GM21528 (cell line): ENCODE measurements around the gene PCBD1.

Source experiments
- ATAC-seq: cut with Tn5 transposase; IDR thresholded peaks from one replicate; pipeline ENCODE4 v1.9.1; 2021; ENCODE audit warnings: mild to moderate bottlenecking, moderate library complexity; ENCODE audit not compliant: unreplicated experiment, low FRiP score

Gene PCBD1

DNA sequence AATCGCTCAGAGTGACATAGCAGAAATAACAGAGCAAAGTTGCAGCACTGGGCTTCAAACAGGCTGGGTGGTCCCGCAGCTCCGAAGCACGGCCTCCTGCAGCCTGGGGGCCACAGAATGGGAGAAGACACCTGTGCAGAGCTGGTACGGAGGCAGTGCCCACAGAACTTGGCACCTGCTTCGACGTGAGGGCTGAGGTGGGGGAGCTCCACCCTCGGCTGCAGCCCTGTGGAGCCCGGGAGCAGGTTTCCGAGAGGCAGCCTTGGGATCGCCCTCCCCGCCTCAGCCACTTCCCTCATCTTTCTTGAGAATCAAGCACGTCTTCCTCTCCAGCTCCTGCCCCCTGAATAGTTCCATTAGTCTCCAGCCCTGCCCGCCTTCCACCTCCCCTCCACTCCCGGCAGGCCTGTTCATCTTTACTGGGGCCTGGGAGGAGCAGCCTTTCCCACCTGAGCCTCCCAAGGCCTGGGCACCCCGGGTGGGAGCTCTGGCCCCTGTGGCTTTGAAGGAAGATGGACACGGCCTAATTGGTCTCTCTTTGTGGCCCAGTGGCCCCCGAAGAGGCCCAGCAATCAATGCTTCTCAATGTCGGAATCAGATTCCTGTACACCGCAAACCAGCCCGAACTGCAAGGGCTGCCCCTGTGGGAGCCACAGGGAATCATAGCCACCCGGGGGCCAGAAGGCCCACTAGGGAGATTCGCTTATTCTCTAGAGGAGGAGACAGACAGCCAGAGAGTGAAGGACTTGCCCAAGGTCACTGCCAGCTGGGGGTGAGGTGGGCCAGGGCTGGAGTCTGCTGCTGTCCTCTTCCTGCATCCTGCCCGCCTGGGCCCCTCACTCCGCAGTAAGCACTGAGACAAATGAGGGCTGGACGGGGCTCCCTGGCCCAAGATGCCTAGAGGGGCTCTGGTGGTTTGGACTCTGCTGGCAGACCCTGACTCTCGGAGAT, 17.0 kb upstream of the PCBD1 start:
- no peak for ATAC-seq

GRCh38 chr10:70903262-70903921, 15.0 kb upstream of the PCBD1 start:
- ATAC-seq: no peak

GRCh38 chr10:70902661-70903261, 14.4 kb upstream of the PCBD1 start:
- no peak for ATAC-seq

DNA sequence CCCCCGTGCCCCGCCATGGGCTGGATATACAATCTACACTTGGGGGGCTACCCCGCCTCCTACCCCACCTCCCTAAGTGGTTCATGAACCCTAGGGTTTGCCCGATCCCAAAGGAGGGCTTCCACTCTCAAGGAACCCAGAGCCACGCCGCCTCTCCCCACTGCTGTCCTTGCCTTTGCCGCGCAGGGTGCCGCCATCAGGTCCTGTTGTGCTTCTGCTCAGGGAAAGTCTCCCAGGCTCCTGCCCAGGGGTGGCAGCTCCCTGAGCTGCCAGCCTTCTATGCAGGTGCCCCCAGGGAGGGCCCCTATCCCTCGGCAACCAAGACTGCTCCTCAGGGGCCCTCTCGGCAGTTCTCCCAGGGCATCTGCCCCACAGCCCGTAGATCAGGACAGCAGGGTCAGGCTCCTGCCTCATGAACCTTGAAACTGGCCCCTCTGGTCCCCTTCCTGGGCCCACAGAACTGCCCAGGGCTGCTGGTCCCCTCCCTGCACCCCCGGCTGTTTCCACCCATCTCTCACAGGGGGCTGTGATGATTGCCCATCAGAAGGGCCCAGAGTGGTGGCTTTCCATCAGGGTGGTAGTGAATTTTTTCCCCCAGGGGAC, 13.0 kb upstream of the PCBD1 start:
- no peak for ATAC-seq

GRCh38 chr10:70899096-70899495, 10.7 kb upstream of the PCBD1 start:
- no peak for ATAC-seq

- ATAC-seq: no peak
These were observed 10.3 kb upstream of the PCBD1 start for GRCh38 chr10:70898687-70899086.

GRCh38 chr10:70896551-70896950, 8.2 kb upstream of the PCBD1 start:
- no peak for ATAC-seq

- ATAC-seq: no peak
These were observed 6.1 kb upstream of the PCBD1 start for GRCh38 chr10:70894416-70894815.

- ATAC-seq: no peak
These were observed 5.1 kb upstream of the PCBD1 start for GRCh38 chr10:70893227-70894006.

GRCh38 chr10:70892631-70893030, 4.3 kb upstream of the PCBD1 start:
- ATAC-seq: no peak

- no peak for ATAC-seq
These were observed 3.3 kb upstream of the PCBD1 start for GRCh38 chr10:70891627-70892026.

- no peak for ATAC-seq
These were observed 2.6 kb upstream of the PCBD1 start for GRCh38 chr10:70890917-70891431.

DNA sequence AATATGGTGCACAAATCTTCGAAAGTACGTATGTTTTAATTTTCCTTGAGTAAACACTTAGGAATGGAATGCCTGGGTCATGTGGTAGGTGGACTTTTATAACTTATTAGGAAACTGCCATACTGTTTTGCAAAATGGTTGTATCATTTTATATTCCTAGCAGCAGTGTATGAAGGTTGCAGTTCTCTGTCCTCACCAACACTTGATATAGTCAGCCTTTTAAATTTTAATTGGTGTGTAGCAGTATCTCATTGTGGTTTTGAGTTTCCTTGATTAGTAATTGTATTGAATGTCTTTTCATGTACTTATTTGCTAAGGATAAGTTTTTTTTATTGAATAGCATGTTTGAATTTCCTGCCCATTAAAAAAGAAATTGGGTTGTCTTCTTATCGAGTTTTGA, 926 bp upstream of the PCBD1 start:
- ATAC-seq: no peak

DNA sequence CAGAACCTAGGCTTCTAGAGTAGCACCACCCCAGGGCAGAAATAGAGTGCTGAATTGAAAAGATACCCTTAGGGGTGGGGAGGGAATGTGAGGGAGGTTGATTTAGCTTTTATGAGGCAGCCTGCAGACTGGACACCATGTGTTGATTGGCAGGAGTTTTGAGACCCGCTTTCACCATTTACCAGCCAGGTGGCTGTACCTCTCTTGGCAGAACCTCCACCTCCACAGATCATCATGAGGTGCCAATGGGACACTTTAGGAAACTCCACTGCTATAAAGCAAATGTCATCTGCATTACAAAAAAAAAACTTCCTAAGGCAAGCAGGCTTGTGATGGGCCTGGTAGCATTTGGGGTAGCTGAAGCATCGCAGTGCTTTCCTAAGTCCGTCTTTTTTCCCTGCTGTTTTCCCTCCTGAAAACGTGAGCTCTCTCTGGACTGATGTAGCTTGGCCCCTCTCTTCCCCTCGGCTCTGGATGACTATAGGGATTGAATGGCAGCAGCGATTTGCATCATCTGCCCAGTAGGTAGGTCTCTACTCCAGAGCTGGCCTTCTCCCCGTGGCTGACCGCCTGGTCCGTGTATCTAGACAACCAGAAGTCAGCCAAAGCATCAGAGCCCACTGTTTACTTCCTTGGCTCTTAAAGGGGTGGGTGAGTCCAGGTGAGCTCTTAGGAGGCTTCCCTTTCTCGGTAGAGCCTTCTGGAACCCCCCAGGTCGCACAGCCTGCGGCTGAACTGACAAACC, 1.3 kb downstream of the PCBD1 start:
- ATAC-seq: no peak

DNA sequence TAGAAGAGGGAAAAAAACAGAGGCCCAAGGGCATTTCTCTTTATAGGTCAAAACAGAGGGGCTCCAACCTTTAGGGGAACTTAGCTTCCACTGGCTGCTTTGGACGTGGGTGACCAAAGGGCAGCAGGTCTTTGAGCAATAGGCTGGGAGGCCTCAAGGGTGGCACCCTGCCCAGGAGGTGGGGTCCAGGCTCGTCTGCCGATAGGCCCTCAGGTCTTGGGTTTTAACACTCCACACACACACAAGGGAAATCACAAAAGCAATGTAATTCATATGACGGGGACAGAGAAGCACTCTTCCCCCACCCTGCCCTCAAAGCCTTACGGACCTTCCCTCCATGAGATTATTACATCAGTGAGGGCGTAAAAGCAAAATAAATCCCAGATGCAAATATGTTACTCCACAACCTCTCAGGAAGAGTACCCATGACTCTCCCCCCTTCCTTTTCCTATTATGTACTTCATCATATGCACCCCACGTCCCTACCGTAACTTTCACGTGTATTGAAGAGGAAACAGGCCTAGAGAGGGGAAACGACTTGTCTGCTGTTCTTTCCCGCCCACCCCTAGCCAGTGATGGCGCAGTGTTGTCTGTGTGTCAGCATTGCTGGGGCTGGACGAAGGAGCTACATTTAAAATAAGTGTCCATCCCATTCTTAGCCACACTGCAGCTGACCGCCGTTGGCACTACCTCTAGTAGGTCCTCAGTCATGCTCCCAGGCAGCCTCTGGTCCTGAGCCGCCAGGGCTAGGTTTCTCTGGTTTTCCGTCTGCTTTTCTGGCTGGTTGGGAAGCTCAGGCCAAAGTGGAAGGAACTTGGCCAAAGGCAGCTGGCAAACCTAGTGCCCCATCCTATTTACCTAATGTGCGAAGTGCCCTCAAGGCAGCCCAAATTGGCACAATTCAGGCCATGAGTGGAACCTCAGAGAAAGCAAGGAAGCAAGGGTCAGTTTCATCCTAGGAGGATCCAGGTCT, 2.1 kb downstream of the PCBD1 start:
- ATAC-seq: no peak

DNA sequence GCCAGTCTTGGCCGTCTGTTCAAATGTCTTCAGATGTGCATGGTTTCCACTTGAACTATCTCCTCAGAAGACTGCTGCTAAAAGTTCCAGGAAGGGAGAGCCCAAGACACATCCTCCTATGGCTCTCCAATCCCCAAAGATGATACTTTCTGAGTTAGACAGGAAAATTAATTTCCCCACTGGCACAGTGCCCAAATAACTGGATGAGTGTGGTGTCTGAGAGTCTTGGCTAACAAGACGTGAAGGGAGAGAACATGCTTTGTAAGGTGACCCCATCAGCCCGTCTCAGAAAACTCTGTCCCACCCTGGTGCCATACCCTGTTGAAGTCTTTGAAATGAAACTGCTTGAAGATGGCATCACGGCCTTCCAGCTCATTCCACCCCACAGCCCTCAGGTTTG, 2.9 kb downstream of the PCBD1 start:
- ATAC-seq: no peak

DNA sequence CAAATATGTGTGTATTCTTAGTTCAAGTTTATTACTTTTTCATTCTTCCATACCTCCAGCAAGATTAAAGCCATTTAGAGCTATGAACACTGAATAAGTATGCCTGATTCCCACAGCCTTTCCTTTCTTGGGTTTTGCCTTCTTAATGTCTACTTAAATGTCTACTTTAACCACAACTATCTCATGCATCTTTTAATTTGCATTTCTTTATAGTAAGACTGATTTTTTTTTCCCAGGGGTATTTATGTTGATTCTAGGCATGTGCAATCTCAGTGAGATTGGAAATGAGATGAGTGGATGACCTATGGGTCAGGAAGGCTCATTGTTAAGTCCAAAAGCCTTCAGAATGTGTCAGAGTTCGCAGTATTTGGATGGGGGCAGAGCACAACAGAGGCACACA, 3.6 kb downstream of the PCBD1 start:
- ATAC-seq: no peak

- ATAC-seq: no peak
These were observed 8.3 kb downstream of the PCBD1 start for GRCh38 chr10:70880077-70880534.
